ENCODE measurements around the gene ACOT9. TPM values are rescaled to one million over a fixed set of nuclear protein-coding genes. Genes with fewer than 3 reads are reported as not detected.

ACOT9 gene
- total RNA-seq, 1 experiment from 2014 or later, result 72.3 TPM

GRCh38 chrX:23731951-23732350, 11.1 kb downstream of the ACOT9 start:
- no peak overlapping the region for H3K23ac ChIP-seq (ENCODE audit: insufficient read length, low read depth, low read length)
- no peaks in the 10 kb centered on the region for H3K23me2 ChIP-seq (ENCODE audit: insufficient read length, low read depth, low read length, poor library complexity, severe bottlenecking)
- Mint-ChIP-seq H3K4me1 (peaks cover 11 to 12% of the 10 kb centered on the region in 2 experiments), H3K27me3 (ENCODE audit: low read depth) (no peaks in the 10 kb centered on the region), H3K9me3 (no peaks in the 10 kb centered on the region), H3K36me3 (ENCODE audit: insufficient read depth in 1 of 3, low read depth in 3 of 3) (peaks cover 2 to 50% (median 36%) of the 10 kb centered on the region in 3 experiments; a peak in 5 of 7 replicates), H3K4me3 (no peak overlapping the region), H3K27ac (no peak overlapping the region)
- 0 out of 2 replicates have a peak, but pooled peaks cover 1% of the 10 kb centered on the region for H3K79me2 ChIP-seq (ENCODE audit: insufficient read depth, low read length)
- H2AFZ ChIP-seq (ENCODE audit: low read length), result no peak overlapping the region
- H3K4me2 ChIP-seq (ENCODE audit: insufficient read depth, insufficient read length, low read length), result no peak overlapping the region
- no peak overlapping the region for H3K56ac ChIP-seq (ENCODE audit: insufficient read length, low read depth, low read length)
- DNase-seq, result no peak
- no peak for TF ChIP-seq CTCF (conservative IDR thresholded peaks at IDR 0.05)
- no peak overlapping the region for H2AK5ac ChIP-seq (ENCODE audit: insufficient read length, low read length)
- H2BK20ac ChIP-seq (ENCODE audit: low read depth, low read length, poor library complexity, severe bottlenecking), result no peak overlapping the region
- no peak overlapping the region for H2BK12ac ChIP-seq (ENCODE audit: insufficient read length, low read depth, low read length)
- H4K5ac ChIP-seq (ENCODE audit: insufficient read length, low read depth, low read length), result no peak overlapping the region
- H2BK120ac ChIP-seq (ENCODE audit: low read depth, low read length, poor library complexity, severe bottlenecking), result no peak overlapping the region
- no peak overlapping the region for H3K9ac ChIP-seq (ENCODE audit: extremely low read depth, insufficient read length, low read length)
- no peak overlapping the region for H2BK15ac ChIP-seq (ENCODE audit: low read depth, low read length)
- no peak overlapping the region for H3K18ac ChIP-seq (ENCODE audit: insufficient read length, low read depth, low read length)
- no peak overlapping the region for H3K27ac ChIP-seq (ENCODE audit: insufficient read length, low read depth, low read length)
- H3K14ac ChIP-seq (ENCODE audit: insufficient read depth, low read length), result no peak overlapping the region
- H4K8ac ChIP-seq (replicated peaks; ENCODE audit: insufficient read length, low read depth, low read length), result no peak overlapping the region
- H3K9me3 ChIP-seq (ENCODE audit: control insufficient read depth, low read depth, low read length), result no peaks in the 10 kb centered on the region
- H3K4me1 ChIP-seq (ENCODE audit: insufficient read depth, low read length), result no peaks in the 10 kb centered on the region
- H3K27me3 ChIP-seq (ENCODE audit: insufficient read depth, low read length), result no peaks in the 10 kb centered on the region
- H4K20me1 ChIP-seq (ENCODE audit: control insufficient read depth, insufficient read depth, insufficient read length), result no peaks in the 10 kb centered on the region
- WGBS (ENCODE audit: extremely low coverage, insufficient read length, low lambda C conversion rate), result no CpG with 5 or more reads among the region's 1 CpG
- H2BK5ac ChIP-seq (ENCODE audit: insufficient read length, low read length), result no peak overlapping the region
- no peak overlapping the region for H4K91ac ChIP-seq (ENCODE audit: insufficient read length, low read depth, low read length)
- H3K79me1 ChIP-seq (ENCODE audit: insufficient read depth, low read depth, low read length, poor library complexity, severe bottlenecking), result no peaks in the 10 kb centered on the region
- no peak overlapping the region for H3T11ph ChIP-seq (ENCODE audit: low read length)
- no peak overlapping the region for H3K4ac ChIP-seq (ENCODE audit: low read depth, low read length)

Data from H9 (cell line).